ENCODE measurements around the gene DIS3L. TPM values are rescaled to one million over a fixed set of nuclear protein-coding genes. Genes with fewer than 3 reads are reported as not detected.

The DIS3L gene
- total RNA-seq, 1 experiment from 2014 or later: 31.1 TPM

- in situ Hi-C loops (cut with HindIII; ENCODE audit: low pct_unique_long_range_greater_than_20kb, low sequenced_read_pairs): no loop called here
- POLR2A ChIA-PET: no interaction called here
- ATAC-seq: no peak
- CTCF ChIA-PET: no interaction called here
- DNase-seq (ENCODE audit: low read depth, low spot score): no peak
- no peaks in the 10 kb centered on the region for H3K36me3 ChIP-seq (ENCODE audit: control insufficient read depth, insufficient read depth, low read length)
- TF ChIP-seq REST (IDR thresholded peaks at IDR 0.05; ENCODE audit: insufficient read depth in 1 of 2, low read depth in 2 of 2, low read length in 1 of 2) (no peak), POLR2AphosphoS5 (IDR thresholded peaks at IDR 0.05; ENCODE audit: low read depth, low read length) (no peak), TCF7L2 (IDR thresholded peaks at IDR 0.05; ENCODE audit: low read depth, low read length) (no peak), CTCF (IDR thresholded peaks at IDR 0.05) (no peak), SIN3A (IDR thresholded peaks at IDR 0.05; ENCODE audit: borderline replicate concordance, insufficient read depth, low read depth, low read length) (no peak)
- no TSS peak for BruUV-seq (replicated peaks)
- no peak overlapping the region for H3K4me3 ChIP-seq (ENCODE audit: low read depth in 2 of 2, low read length in 2 of 2)
- H3K27me3 ChIP-seq (ENCODE audit: control insufficient read depth, insufficient read depth, low read length): no peaks in the 10 kb centered on the region
- intact Hi-C loops (cut with micrococcal nuclease; ENCODE audit: unreplicated experiment): no loop called here
- no peaks in the 10 kb centered on the region for H3K4me1 ChIP-seq (ENCODE audit: control insufficient read depth, insufficient read depth, low read length)
- H3K27ac ChIP-seq (ENCODE audit: low read length): no peak overlapping the region
- H3K9me3 ChIP-seq (ENCODE audit: control insufficient read depth, insufficient read depth, low read depth, low read length): no peaks in the 10 kb centered on the region
These were observed 23.9 kb upstream of the DIS3L start for GRCh38 chr15:66269326-66270090.

- no peak overlapping the region for H3K27ac ChIP-seq (ENCODE audit: low read length)
- TF ChIP-seq TCF7L2 (IDR thresholded peaks at IDR 0.05; ENCODE audit: low read depth, low read length) (no peak), SIN3A (IDR thresholded peaks at IDR 0.05; ENCODE audit: borderline replicate concordance, insufficient read depth, low read depth, low read length) (no peak), CTCF (IDR thresholded peaks at IDR 0.05) (no peak), POLR2AphosphoS5 (IDR thresholded peaks at IDR 0.05; ENCODE audit: low read depth, low read length) (no peak), REST (IDR thresholded peaks at IDR 0.05; ENCODE audit: insufficient read depth in 1 of 2, low read depth in 2 of 2, low read length in 1 of 2) (no peak)
- in situ Hi-C loops (cut with HindIII; ENCODE audit: low pct_unique_long_range_greater_than_20kb, low sequenced_read_pairs) (no loop called here), intact Hi-C loops (cut with micrococcal nuclease; ENCODE audit: unreplicated experiment) (no loop called here)
- H3K4me1 ChIP-seq (ENCODE audit: control insufficient read depth, insufficient read depth, low read length): no peaks in the 10 kb centered on the region
- POLR2A ChIA-PET: no interaction called here
- H3K4me3 ChIP-seq (ENCODE audit: low read depth in 2 of 2, low read length in 2 of 2): no peak overlapping the region
- H3K36me3 ChIP-seq (ENCODE audit: control insufficient read depth, insufficient read depth, low read length): no peaks in the 10 kb centered on the region
- H3K27me3 ChIP-seq (ENCODE audit: control insufficient read depth, insufficient read depth, low read length): no peaks in the 10 kb centered on the region
- BruUV-seq (replicated peaks): no TSS peak
- CTCF ChIA-PET: interaction anchor here (0.7 kb wide), 1 partner anchor 66 kb away, joined by 3 read pairs; no protein-coding TSS in a partner anchor
- DNase-seq (ENCODE audit: low read depth, low spot score) (no peak), ATAC-seq (no peak)
- H3K9me3 ChIP-seq (ENCODE audit: control insufficient read depth, insufficient read depth, low read depth, low read length): no peaks in the 10 kb centered on the region
These were observed 22.4 kb upstream of the DIS3L start for GRCh38 chr15:66270932-66271331.

All from Panc1 (cell line).